Measurements from ENCODE around the gene NBPF3.

DNA sequence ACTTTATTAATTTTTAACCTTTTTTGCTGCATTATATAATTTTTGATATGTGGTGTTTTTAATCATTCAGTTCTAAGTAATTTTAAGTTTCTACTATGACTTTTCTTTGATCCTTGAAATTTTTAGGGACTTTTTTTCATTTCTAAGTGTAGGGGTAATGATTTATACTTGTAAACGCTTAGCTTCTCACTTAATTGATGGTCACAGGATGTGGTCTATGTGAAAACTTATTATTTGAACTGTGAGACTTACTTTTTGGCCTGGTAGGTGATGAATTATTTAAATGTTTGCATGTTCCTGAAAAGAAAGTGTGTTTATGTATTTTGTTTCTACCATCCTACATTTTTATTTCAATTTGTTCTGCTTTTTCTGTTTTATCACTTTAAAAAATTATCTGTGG is 86.5 kb downstream of the NBPF3 start:
- TF ChIP-seq, protein P1, sequence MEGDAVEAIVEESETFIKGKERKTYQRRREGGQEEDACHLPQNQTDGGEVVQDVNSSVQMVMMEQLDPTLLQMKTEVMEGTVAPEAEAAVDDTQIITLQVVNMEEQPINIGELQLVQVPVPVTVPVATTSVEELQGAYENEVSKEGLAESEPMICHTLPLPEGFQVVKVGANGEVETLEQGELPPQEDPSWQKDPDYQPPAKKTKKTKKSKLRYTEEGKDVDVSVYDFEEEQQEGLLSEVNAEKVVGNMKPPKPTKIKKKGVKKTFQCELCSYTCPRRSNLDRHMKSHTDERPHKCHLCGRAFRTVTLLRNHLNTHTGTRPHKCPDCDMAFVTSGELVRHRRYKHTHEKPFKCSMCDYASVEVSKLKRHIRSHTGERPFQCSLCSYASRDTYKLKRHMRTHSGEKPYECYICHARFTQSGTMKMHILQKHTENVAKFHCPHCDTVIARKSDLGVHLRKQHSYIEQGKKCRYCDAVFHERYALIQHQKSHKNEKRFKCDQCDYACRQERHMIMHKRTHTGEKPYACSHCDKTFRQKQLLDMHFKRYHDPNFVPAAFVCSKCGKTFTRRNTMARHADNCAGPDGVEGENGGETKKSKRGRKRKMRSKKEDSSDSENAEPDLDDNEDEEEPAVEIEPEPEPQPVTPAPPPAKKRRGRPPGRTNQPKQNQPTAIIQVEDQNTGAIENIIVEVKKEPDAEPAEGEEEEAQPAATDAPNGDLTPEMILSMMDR (IDR thresholded peaks at IDR 0.05), result no peak
- no peak for TF ChIP-seq POLR2A (IDR thresholded peaks at IDR 0.05)
